HG03469 (cell line): Measurements from ENCODE around the gene ZFYVE28.

Experiments
- ATAC-seq: cut with Tn5 transposase; IDR thresholded peaks from one replicate; pipeline ENCODE4 v1.9.1; 2021; ENCODE audit warnings: mild to moderate bottlenecking, moderate library complexity, moderate number of reproducible peaks; ENCODE audit not compliant: unreplicated experiment

ZFYVE28 gene

GRCh38 chr4:2252530-2253091, 165.8 kb downstream of the ZFYVE28 start:
- ATAC-seq = no peak

GRCh38 chr4:2251795-2252529, 166.5 kb downstream of the ZFYVE28 start:
- ATAC-seq = no peak

- ATAC-seq = no peak
Observed at GRCh38 chr4:2251073-2251794, 167.2 kb downstream of the ZFYVE28 start.

- no peak for ATAC-seq
Observed at GRCh38 chr4:2250357-2251072, 167.9 kb downstream of the ZFYVE28 start.

GRCh38 chr4:2249526-2250356, 168.7 kb downstream of the ZFYVE28 start:
- no peak for ATAC-seq

- no peak for ATAC-seq
Observed at GRCh38 chr4:2248821-2249261, 169.6 kb downstream of the ZFYVE28 start.

GRCh38 chr4:2248044-2248780, 170.2 kb downstream of the ZFYVE28 start:
- no peak for ATAC-seq

GRCh38 chr4:2247128-2248043, 171.1 kb downstream of the ZFYVE28 start:
- no peak for ATAC-seq

- no peak for ATAC-seq
Observed at GRCh38 chr4:2246384-2247127, 171.9 kb downstream of the ZFYVE28 start.

- ATAC-seq = no peak
Observed at GRCh38 chr4:2245787-2246275, 172.6 kb downstream of the ZFYVE28 start.

GRCh38 chr4:2245057-2245786, 173.2 kb downstream of the ZFYVE28 start:
- ATAC-seq = no peak

- ATAC-seq = no peak
Observed at GRCh38 chr4:2243681-2244380, 174.6 kb downstream of the ZFYVE28 start.

GRCh38 chr4:2241410-2242353, 176.8 kb downstream of the ZFYVE28 start, which contains the start of the genes HAUS3 and POLN:
HAUS3 (minus strand) TSS chr4:2242121; CDS start chr4:2240946, 1,175 bp downstream.
POLN (minus strand) TSS chr4:2242121; CDS start chr4:2229231, 12,890 bp downstream.
- ATAC-seq = peak; percentile 71

- no peak for ATAC-seq
Observed at GRCh38 chr4:2241003-2241402, 177.4 kb downstream of the ZFYVE28 start.
